H1 (cell line): ENCODE results near the gene ATAD5. TPM values are rescaled to one million over a fixed set of nuclear protein-coding genes. Genes with fewer than 3 reads are reported as not detected.

Source experiments
- CTBP2 ChIP-seq: IDR thresholded peaks from 2 replicates; pipeline ENCODE4 v1.7.0; 2011; ENCODE audit warnings: borderline replicate concordance, mild to moderate bottlenecking, moderate library complexity, mixed read lengths, low read length; ENCODE audit not compliant: insufficient read depth, insufficient read length
- CTCF ChIP-seq, 3 experiments: IDR thresholded peaks; 1 replicate in 2 of 3; 2 replicates in 1 of 3; pipeline versions ENCODE4 v1.5.1 to v1.6.1; 2011; ENCODE audit warnings: low read length in 3 of 3, mild to moderate bottlenecking in 3 of 3, inconsistent platforms in 2 of 3, low read depth in 1 of 3, moderate library complexity in 1 of 3; ENCODE audit not compliant: insufficient read depth in 1 of 3; ENCODE audit errors: control extremely low read depth in 1 of 3
- E2F6 ChIP-seq: IDR thresholded peaks from 2 replicates; pipeline ENCODE4 v1.6.1; 2012; ENCODE audit warnings: inconsistent platforms
- EZH2 ChIP-seq: fragments of 200-600 bp; sonication (generic); IDR thresholded peaks from 2 replicates; pipeline ENCODE4 v1.7.1; 2012; ENCODE audit warnings: low read depth, mild to moderate bottlenecking, moderate library complexity, low read length, inconsistent platforms; ENCODE audit not compliant: severe bottlenecking
- GTF2F1 ChIP-seq: IDR thresholded peaks from 2 replicates; pipeline ENCODE4 v1.6.1; 2012; ENCODE audit warnings: low read depth, low read length, improper control_type of control experiment, borderline replicate concordance
- MAFK ChIP-seq: IDR thresholded peaks from 2 replicates; pipeline ENCODE4 v1.6.1; 2012; ENCODE audit warnings: low read depth, mild to moderate bottlenecking, improper control_type of control experiment, low read length
- NRF1 ChIP-seq: IDR thresholded peaks from 2 replicates; pipeline ENCODE4 v1.6.1; 2011; ENCODE audit warnings: mild to moderate bottlenecking, low read depth, low read length, improper control_type of control experiment
- POLR2AphosphoS5 ChIP-seq: IDR thresholded peaks from 2 replicates; pipeline ENCODE4 v1.6.1; 2011; ENCODE audit warnings: low read depth, low read length
- RFX5 ChIP-seq: IDR thresholded peaks from 2 replicates; pipeline ENCODE4 v1.6.1; 2011; ENCODE audit warnings: low read depth, low read length, improper control_type of control experiment, borderline replicate concordance
- RNF2 ChIP-seq: fragments of 200-900, 300-1000 bp; sonication (generic); IDR thresholded peaks from 2 replicates; pipeline ENCODE4 v1.7.1; 2016; ENCODE audit warnings: borderline replicate concordance, low read depth, mild to moderate bottlenecking, antibody characterized with exemption, low read length; ENCODE audit not compliant: poor library complexity, severe bottlenecking; ENCODE audit errors: missing control alignments
- SIN3A ChIP-seq, 2 experiments: IDR thresholded peaks in 1 of 2; conservative IDR thresholded peaks in 1 of 2; 2 replicates each; pipeline ENCODE4 v1.6.1; 2011 to 2012; ENCODE audit warnings: low read length in 2 of 2, improper control_type of control experiment in 1 of 2, low read depth in 1 of 2, mild to moderate bottlenecking in 1 of 2
- SP1 ChIP-seq: IDR thresholded peaks from 2 replicates; pipeline ENCODE4 v1.6.1; 2011; ENCODE audit warnings: low read depth, low read length
- SUZ12 ChIP-seq: fragments of 200-600 bp; sonication (generic); IDR thresholded peaks from 2 replicates; pipeline ENCODE4 v1.6.1; 2012; ENCODE audit warnings: mild to moderate bottlenecking, inconsistent platforms, low read length, moderate library complexity, mixed read lengths
- TBP ChIP-seq: IDR thresholded peaks from 2 replicates; pipeline ENCODE4 v1.6.1; 2011; ENCODE audit warnings: low read depth, low read length, improper control_type of control experiment
- TCF12 ChIP-seq: IDR thresholded peaks from 2 replicates; pipeline ENCODE4 v1.6.1; 2011; ENCODE audit warnings: low read depth, mild to moderate bottlenecking, low read length
- TEAD4 ChIP-seq: IDR thresholded peaks from 2 replicates; pipeline ENCODE4 v1.6.1; 2012; ENCODE audit warnings: low read depth, low read length, inconsistent platforms, mixed read lengths
- polyA plus RNA-seq, 7 experiments: library from polyadenylated mRNA; depleted of rRNA in 3 of 7; stranded (reverse) in 5 of 7; unstranded in 2 of 7; fragments of >200 nt in 5 of 7; fragments of 200-250 nt in 2 of 7; gene quantifications; 1 replicate in 5 of 7; 2 replicates in 1 of 7; 4 replicates in 1 of 7; pipeline versions ENCODE4 v1.2.1 to v1.2.3, GENCODE V29; 2011 to 2013; ENCODE audit warnings: missing spikeins in 2 of 7, mixed read lengths in 2 of 7
- total RNA-seq: library from RNA; stranded (reverse); fragmentation: NEBNext Ultra II Directional; extraction: Animal tissue kit (Norgen Biotek cat#: 25700); gene quantifications from 2 replicates; pipeline ENCODE4 v1.2.1, GENCODE V29; 2021
- TF ChIP-seq, protein P1 (sequence below): IDR thresholded peaks from 2 replicates; pipeline ENCODE4 v1.6.1; 2011; ENCODE audit warnings: low read length, improper control_type of control experiment

Gene ATAD5
- total and polyA plus RNA-seq, 2 of the 8 experiments (the other 6 are each of a cell fraction or from before 2014, with no cell fraction given): 3.5 to 30.0 TPM

DNA sequence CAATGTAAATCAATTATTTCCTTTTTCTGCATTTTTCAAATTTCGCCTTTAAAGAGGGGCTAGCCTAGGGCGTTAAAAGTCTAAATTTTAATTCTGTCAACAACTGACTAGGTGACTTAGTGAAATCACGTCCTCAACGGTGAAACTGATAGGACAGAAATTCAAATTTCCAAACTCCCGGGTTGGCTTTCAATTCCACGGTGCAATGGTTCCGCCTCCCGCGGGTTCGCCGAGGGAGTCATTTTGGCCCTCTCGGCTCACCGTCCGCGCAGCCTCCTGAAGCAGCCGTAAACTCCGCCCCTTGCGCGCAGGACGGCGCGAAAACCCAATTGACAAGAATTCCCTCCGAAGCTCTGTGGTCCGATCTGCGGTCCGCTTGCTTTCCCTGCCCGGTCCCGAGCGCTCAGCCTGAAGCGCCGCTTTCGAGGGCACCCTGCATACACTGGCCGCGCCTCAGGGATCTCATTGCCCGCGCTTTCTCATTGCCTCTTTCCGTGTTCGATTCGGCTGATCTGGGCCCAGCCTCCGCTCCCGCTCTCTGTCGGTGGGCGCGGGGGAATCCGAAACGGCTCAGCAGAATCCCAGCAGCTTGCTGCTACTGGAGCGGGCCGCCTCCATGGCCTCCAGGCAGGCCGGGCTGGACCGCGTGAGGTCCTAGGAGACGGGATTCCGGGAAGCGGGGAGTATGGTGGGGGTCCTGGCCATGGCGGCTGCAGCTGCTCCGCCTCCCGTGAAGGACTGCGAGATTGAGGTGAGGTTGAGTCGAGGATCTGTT is at the start of gene ATAD5 (continued):
- TF ChIP-seq SP1 (peak; percentile 82), CTBP2 (no peak), NRF1 (peak; percentile 26; the same call in 1 of the 2 replicates), E2F6 (peak; percentile 51; the same call in 1 of the 2 replicates), GTF2F1 (no peak), TEAD4 (0 out of 2 replicates have a peak, but pooled peaks have one; percentile 22), TBP (peak; percentile 76; the same call in 1 of the 2 replicates), RFX5 (no peak), SIN3A (conservative IDR thresholded peaks at IDR 0.05 in 1 of 2, IDR thresholded peaks at IDR 0.05 in 1 of 2; ENCODE audit: low read depth in 1 of 2, low read length in 2 of 2) (peak; percentile 51 to 63; a peak in 3 of 4 replicates), RNF2 (no peak), POLR2AphosphoS5 (peak; percentile 79), EZH2 (no peak), CTCF (IDR thresholded peaks at IDR 0.05; ENCODE audit: control extremely low read depth in 1 of 3, insufficient read depth in 1 of 3, low read depth in 1 of 3, low read length in 3 of 3) (no peak), TCF12 (no peak), SUZ12 (no peak), MAFK (no peak)
- TF ChIP-seq, protein P1, sequence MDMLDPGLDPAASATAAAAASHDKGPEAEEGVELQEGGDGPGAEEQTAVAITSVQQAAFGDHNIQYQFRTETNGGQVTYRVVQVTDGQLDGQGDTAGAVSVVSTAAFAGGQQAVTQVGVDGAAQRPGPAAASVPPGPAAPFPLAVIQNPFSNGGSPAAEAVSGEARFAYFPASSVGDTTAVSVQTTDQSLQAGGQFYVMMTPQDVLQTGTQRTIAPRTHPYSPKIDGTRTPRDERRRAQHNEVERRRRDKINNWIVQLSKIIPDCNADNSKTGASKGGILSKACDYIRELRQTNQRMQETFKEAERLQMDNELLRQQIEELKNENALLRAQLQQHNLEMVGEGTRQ: no peak
